NCI-H1048 (cell line): ENCODE measurements around the gene IFT80.

Source experiments
- DNase-seq: peaks from one replicate; lab custom pipeline; 2025; lab: John Stamatoyannopoulos, UW

The IFT80 gene

DNA sequence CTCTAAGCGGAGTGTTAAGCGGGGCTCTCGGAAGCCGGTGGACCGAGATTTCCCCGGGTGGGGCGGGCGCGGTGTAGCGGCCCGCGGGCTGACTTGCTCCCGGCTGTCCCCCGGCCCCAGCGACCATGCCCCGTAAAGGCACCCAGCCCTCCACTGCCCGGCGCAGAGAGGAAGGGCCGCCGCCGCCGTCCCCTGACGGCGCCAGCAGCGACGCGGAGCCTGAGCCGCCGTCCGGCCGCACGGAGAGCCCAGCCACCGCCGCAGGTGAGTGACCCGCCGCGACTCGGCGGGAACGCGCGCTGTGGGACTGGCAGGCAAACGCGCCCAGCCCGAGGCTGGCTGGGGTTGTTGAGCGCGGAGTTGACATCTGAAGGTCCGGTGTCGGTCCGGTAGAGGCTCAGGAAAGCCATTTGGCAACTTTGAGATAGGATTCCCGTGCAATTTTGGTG lies 1.7 kb upstream of the IFT80 start:
- no peak for DNase-seq

DNA sequence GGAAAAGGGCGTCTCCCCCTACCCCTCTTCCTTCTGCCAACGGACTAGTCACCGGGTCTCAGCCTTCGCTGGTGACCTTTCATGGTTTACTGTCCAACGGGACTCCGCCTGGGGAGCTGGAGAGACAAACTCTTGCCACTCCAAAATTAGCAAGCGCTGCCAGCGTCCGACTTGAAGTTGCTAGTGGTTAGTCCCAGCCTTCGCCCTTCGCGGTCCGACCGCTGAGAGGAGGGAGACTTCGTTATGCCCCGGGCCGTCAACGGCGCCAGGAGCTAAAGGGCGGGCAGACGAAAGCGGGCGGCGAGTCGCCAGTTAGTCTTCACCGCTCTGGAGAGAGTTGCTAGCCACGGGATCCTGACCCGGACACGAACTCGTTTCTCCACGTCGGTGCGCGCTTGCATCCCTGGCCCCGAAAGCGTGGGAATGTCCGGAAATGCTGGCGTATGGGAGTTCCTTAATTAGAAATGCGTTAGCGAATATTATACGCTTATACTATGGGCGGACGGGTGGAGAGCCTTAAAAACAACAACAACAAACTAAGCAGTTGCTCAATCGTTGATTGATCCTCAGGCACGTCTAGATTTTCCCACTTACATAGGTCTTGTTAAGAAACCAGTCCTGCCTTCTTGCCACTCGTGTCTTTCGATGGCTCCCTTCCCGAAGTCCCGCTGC lies 1.1 kb upstream of the IFT80 start:
- no peak for DNase-seq

DNA sequence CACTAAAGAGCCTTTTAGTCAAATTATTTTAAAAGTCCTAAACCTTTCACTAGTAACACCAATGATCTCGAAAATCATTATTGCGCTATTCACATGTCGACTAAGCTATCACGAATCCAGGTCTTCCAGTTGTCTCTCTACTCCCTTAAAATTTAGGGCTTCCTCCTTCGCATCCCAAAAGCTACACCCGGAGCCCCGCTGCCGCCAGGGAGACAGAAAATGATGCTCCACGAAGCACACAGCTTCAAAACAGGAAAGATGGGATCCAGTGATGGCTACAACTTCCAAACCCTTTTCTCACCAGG lies 253 bp downstream of the IFT80 start:
- no peak for DNase-seq

DNA sequence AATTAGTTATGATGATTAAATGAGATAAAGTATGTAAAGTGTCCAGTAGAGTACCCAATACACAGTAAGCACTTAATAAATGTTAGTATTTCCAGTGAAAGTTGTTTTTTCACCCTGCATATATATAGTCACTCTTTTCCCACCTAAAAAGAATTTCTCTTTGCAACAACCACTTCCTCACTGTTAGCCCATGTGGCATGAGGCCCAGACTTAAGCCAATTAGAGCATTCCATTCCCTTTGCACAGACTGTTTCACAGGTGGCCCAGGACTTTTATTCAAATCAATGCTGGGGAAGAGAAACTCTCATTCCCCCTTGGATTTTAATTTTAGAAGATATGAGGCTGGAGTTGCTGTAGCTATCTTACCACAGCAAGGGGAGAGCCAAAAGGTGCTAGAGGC lies 3.7 kb downstream of the IFT80 start:
- no peak for DNase-seq

DNA sequence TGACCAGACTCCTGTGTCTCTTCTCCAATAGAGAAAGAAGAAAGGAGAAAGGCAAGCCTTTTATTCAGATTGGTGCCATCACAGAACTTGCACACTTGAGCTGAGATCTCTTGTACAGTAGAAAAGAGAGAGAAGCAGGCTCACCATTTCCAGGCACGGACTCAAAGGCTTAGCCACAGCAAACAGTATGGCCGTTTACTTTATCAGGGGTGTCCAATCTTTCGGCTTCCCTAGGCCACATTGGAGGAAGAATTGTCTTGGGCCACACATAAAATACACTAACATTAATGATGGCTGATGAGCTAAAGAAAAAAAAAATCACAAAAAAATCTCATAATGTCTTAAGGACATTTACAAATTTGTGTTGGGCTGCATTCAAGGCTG lies 5.0 kb downstream of the IFT80 start:
- DNase-seq: no peak

DNA sequence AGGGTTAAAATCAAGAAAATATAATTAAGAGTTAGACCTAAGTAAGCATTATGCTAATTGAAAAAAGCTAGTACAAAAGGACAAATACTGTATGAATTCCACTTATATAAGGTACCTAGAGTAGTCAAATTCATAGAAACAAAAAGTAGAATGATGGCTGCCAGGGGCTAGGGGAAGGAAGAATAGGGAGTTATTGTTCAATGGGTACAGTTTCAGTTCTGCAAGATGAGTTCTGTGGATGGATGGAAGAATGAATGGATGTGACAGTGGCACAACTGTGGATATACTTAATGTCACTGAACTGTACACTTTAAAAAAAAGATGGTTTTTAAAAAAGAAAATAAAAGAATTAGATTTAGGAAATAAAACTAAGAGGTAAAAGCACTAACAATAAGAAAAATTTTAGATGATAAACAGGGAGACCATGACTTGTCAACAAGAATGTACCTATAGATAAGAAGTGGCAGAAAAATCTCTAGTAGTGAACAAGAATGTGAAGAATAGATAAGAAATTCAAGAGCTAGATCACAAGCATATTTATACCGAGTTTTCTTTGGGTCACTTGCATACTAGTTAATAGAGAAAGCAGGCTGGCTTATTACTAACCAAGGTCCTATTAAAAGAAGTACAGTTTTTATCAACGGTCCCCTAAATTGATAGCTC lies 5.5 kb downstream of the IFT80 start:
- no peak for DNase-seq

DNA sequence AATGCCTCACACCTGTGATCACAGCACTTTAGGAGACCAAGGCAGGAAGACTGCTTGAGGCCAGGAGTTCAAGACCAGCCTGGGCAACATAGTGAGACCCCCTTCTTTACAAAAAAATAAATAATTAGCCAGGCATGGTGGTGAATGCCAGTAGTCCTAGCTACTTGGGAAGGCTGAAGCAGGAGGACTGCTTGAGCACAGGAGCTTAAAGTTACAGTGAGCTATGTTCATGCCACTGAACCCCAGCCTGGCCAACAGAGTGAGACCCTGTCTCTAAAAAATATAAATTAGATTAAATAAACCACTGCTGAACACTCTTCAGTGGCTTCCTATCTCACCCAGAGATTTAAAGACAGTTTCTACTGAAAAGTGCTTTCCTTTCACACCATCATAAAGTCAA lies 6.2 kb downstream of the IFT80 start:
- DNase-seq: no peak

DNA sequence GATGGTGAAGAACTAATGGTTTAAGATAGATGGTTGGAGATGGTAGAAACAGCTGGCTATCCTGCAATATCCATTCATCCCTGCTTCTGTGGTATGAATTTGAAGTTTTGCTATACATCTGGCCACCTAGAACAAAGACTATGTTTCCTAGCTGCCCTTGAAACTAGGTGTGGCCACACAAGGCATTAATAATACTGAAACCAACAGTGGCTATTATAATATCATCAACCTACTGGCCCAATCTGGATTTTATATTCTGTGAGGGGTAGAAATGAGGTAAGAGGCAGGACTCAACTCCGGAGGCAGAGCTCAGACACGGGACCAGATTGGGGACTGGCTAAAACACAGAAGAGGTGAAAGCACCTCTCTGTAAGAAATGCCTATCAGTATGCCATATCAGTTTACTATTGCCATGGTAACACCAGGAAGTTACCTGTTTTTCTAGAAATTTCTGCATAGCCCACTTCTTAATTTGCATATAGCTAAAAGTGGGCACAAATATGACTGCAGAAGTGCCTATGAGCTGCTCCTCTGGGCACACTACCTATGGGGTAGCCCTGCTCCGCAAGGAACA lies 8.4 kb downstream of the IFT80 start:
- no peak for DNase-seq

DNA sequence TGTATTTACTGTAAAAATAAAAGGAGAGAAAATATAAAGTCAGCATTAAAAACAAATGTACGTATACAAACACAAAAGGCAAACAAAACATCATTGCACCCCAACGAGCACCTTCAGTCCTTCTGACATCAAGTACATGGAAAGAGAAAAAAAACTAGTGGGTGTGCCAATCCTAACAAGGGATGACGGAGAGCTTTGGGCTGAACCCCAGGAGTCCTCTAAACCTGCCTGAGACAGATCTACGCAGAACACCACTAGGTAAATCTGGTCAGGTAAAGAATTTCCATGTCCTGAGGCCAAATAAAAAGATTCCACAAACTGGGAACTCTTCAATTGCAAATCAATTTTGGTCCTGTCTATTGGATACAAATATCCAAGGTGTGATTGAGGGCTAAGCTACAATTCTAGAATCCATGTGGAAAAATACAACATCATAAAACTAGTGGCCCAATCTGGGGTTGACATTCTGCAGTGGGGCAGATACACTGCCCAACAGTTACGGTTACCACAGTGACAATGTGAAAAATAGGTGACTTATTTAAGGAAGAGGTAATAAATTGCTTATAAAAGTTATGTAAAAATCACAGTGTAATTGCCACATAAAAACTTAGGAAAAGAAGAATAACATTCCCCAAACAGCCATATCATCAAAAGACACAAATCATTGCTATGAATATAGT lies 14.2 kb downstream of the IFT80 start:
- DNase-seq: no peak

DNA sequence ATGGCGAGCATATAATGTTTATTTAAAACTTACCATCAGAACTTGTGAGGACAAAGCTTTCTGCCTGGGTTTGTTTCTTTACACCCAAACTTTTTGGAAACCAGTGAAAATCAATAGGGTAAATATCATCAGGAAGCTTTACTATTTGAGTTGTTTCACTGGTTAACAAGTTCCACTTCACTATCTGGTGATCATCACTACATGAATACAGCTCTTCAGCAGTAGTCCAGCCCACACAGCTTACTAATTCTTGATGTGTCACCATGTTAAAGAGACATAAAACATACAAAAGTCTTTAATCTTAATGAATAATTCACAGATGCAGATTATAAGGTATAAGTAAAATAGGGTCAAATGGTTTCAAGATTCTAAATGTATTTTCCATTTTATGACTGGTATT lies 17.6 kb downstream of the IFT80 start:
- DNase-seq: no peak

DNA sequence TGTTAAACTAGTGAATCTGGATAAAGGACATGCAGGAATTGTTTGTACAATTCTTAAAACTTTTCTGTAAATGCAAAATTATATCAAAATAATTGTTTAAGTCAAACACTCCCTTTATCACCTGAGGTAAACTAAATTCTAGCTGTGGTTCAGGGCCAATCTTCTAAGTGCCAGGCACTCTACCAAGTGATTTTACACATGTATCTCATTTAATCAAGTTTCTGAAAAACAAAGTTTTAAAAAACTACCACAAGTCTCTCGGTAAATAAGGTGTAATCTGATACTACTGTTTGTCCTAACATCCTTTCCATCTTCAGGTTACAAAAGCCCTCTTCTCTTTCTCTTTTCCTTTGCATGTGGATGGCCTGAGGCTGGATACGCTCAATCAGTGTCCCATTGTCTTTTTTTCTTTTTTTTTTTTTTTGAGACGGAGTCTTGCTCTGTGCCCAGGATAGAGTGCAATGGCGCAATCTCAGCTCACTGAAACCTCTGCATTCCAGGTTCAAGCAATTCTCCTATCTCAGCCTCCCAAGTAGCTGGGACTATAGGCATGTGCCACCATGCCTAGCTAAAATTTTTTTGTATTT lies 19.3 kb downstream of the IFT80 start:
- DNase-seq: no peak

DNA sequence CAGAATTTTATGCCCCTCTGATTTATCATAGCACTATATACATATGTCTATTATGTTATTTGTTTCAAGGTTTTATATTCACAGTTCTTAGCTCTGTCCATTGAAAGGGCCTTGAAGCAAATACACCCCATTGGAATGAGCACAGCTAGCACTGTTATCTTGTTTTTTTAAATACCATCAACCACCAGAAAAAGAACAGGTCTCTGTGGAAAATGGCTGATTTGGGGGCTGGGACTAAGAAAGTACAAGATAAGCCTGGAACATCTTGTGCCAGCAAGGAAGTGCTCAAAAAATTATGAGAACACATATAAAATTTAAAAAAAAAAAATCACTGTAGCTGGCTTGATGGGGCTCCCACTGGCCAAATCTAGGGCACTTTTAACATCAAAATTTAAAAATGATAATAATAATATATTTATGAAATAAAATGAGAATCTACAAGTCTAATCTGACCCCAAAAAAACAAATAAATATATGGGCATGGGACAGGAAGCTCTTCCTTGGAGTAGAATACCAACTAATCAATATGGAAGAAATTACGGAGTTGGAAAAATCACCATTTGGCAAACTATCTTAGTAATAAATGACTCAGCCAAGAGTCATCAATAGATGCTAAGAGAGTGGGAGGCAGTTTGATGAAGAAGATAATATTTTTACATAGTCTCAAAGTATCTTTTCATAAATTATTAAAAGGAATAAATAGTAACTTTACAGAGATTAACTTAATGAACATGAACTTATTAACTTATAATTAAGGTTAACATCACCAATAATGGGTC lies 20.5 kb downstream of the IFT80 start:
- no peak for DNase-seq

DNA sequence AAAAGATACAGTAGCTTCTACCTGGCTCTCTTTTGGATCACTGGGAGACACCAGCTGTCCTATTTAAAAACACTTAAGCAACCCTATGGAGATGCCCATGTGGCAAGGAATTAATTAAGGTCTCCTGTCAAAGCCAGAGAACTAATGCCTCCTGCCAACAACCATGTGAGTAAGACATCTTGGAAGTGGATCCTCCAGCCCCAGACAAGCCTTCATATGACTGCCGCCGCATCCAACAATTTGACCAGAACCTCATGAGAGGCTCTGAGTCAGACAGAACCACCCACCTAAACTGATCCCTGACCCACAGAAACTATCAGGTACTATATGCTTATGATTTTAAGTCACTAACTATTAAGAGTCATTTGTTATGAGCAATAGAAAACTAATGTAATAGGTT lies 22.3 kb downstream of the IFT80 start:
- DNase-seq: no peak

DNA sequence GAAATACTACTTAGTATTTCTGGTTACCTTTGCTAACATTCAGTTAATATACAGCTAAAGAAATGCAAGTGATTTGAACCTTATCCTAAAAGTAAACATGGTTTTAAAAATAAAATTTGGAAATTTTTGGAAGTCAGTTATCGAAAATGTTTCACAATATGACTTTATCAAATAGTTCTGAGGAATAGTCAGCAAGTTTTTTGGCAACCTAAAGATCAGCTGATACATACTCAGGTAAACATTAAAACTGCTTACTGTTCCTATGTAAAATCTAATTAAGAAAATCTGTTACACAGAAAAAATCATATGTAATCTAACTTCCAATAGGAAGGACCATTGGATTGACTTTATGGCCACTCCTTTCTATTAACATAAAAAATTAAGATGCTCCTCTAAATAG lies 24.1 kb downstream of the IFT80 start:
- DNase-seq: no peak

DNA sequence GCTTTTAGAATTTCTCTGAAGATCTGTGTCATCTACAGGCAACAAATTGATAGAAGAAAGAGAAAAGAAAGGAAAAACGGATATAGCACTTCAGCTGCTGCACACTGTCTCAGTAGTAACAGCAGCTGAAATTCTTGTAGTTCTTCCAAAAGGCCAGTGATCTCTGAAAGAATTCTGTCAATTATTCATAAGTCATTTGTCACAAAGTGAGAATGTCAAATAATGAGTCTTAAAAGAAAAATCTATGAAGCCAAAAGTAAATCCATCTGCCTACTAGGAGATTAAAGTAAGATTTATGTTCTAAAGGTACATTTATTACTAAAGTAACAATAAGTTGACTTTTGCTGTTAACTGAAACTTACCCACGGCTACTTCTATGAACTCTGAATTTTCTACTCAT lies 24.6 kb downstream of the IFT80 start:
- no peak for DNase-seq

DNA sequence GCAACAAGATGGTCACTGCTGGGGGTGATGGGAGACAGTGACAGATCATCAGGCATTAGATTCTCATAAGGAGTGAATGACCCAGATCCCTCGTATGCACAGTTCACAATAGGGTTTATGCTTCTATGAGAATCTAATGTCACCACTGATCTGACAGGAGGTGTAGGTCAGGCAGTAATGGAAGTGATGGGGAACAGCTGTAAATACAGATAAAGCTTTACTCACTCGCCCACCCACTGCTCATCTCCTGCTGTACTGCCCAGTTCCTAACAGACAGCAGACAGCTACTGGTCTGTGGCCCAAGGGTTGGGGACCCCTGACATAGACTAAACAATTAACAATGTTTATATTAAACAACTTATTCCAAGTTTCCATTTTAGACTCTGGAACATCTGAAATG lies 25.4 kb downstream of the IFT80 start:
- DNase-seq: no peak

DNA sequence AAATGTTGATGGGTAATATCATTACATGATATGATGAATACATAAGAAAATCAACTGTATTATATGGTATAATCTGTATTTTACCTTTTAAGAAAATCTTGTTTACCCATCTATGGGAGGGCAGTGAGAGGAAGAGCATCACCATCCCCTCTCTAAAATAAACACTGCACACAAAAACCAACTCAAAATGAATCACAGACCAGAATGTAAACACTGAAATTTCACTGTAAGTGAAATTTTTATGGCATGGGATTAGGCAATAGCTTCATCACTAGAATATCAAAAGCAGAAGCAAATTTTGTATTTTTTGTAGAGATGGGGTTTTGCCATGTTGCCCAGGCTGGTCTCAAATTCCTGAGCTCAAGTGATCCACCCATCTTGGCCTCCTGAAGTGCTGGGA lies 26.2 kb downstream of the IFT80 start:
- no peak for DNase-seq

DNA sequence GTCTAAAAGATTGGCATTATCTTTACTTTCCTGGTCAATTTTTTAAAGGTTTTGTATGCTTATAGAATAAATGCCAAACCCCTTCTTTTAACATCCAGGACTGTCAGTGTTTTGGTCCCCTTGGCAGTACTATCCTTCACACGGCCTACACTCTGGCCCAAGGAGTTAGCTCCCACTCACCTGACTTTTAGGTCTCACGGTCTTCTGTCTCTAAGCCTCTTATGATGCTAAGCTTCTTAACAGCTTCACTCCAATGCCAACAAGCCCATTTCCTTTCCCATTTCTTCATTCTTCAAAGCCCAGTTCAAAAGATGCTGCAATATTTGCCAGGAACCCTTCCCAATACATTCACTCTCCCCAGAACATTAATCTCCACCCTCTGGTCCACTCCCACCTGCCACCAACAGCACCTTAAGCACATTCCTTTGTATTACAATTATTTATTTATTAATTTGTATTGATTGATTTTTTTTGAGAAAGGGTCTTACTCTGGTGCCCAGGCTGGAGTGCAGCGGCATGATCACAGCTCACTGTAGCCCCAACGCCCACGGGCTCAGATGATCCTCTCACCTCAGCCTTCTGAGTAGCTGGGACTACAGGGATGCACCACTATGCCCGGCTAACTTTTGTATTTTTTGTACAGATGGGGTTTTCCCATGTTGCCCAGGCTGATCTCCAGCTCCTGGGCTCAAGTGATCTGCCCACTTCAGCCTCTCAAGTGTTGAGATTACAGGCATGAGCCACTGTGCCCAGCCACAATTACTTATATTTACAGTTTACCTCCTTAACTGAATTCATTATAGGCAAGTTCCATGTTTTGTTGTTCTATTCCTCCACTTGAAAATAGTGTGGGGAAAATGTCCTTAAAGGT lies 27.8 kb downstream of the IFT80 start:
- no peak for DNase-seq

DNA sequence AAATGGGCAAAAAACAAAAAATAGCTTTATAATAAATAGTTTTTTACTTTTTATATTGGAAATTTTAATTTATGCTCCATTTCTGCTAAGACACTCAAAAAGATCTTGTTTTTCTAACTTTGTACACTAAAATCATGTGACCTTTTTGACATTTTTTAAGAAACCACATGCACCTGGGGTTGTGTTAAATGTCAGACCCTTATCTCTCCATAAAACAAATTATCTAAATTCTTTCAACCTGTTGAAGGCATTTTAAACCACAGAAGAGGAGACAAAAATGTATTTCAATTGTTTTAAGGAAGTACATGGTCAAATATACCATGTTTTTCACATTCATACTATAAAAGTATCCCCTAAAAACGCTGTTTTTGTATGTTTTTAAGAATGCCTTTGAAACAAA lies 29.2 kb downstream of the IFT80 start:
- no peak for DNase-seq

DNA sequence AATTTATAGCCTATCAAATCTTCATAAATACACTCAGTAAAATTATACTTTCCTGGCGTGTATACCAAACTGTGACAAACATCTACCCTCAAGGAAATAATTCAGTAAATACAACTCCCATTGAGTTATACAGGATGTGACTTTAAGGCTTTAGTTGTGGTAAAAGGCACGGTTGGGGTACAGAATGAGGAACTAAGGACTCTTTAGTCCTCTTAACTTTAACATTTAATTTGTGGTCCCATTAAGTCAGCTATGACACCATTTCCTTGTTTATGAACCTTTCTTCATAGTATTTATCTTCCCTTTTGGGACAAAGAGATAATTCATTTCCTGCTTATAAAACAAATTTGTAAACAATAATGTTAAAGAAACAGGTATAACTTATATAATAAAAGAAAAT lies 30.2 kb downstream of the IFT80 start:
- DNase-seq: no peak

DNA sequence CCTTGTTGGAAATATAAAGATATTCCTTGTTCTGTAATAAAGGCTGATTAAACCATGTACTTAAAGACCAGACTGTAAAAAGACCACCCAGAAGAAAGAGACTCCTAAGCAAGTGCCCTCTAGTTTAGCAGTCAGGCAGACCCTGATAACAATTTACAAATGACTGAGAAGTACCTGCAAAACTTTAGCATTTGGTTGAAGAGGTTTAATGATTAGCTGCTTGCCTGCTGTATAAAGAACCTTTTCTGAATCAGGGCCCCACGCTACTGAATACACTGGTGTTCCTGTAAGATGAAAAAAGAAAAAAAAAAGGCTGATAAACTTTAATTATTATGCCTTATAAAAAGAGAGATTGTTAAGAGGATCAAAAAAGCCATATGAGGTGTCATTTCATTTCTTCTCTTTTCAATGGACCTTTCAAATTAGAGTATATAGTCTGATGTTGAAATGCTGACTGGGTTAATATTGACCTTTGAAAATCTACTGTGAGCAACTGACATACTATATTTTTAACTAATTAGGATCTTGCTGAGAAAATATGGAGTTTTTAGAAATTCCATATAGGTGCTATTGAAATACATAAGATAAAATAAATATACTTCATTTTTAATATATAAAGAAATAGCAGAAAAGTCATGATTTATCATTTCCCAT lies 33.0 kb downstream of the IFT80 start:
- DNase-seq: no peak
